DMS153 treated with DMSO at 0.1 percent for 48 hours (cell line): ENCODE measurements around the gene SFXN5.
A peak's percentile ranks its signal among the peaks of the same experiment; 100 is the strongest.
"Not testable (repeated sequence)": the region's sequence is repeated elsewhere in the genome, so short reads cannot be mapped to it uniquely, and the experiment has no call there.

ENCODE experiments used
- DNase-seq: peaks from one replicate; lab custom pipeline; 2025; ENCODE audit not compliant: unreplicated experiment; lab: John Stamatoyannopoulos, UW

SFXN5 gene

DNA sequence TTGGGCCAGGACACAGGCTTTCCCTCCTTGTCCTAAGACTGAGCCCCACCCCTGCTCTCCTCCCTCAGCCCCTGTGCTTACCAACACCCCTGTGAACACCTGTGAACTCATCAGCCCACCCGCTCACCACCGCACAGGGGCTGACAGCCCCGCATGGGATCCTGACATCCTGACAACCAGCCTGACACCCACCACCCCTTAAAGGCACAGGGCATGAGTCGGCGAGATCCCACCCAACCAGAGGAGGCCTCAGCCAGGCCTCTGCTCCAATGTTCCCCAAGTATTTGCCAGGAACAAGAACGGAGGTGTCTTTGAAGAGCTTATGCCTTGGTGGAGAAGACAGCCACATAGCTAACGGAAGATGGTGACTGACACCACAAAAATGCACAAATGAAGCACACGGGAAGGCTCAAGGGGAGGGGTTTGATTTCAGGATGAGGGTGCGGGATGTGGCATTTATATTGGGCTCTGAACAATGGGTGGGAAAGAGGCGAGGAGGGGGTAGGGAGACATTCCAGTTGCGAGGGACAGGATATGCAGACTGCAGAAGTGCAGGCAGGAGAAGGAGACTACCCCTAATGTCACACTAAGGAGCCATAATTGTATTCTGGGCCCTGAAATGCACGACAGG, 30.2 kb upstream of the SFXN5 start:
- no peak for DNase-seq

DNA sequence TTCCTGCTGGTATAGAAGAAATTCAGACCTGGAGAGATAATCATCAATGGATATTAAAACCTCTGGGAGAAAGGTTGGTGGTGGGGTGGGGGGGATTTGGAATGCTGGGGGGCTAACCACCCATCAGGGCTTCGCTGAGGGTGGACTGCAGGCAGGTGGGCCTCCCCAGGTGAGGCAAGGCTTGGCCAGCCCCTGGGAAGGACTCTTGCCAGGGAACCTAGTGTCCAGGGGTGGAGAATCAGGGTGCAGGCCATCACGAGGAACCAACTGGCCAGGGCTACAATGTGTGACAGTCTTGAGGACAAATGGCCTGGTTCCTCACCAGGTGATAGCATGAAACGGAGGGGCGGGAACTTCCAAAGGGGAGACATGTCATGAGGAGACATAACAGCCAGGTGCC, 29.4 kb upstream of the SFXN5 start:
- DNase-seq: no peak

DNA sequence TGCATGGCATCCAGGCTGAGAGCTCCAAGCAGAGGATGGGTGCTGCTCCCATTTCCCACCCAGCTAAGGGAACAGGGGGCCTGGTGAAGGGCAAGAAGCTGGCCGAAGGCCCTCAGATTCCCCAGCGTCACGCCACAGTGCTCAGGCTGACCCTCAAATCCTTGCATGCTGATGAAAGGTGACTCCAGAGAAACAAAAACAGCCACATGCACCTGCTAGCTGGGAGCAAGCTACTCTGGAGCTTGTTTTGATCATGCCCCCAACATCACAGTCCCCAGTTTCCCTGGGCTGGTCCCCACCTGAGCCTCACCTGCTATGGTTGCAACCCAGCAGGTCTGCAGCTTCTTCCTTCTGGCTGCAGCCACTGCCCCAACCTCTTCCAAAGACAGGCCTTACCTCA, 28.0 kb upstream of the SFXN5 start:
- no peak for DNase-seq

DNA sequence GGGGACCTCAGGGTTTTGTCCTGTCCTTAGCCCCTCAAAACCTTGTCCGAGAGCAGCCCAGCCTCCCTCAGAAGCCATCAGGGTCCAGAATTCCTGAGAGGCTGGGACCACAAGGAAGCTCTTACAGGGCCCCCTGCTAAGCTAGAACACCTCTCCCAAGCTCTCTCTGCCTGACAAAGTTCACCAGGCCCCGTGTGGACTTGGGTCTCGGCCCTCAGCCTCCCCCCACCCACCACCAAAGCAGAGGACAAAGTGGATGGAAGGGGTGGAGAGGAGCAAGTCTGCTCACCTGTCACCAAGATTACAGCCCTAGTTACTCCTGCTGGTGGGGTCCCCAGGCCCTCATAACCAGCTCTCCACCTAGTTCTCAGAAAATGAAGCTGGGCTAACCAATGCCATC, 24.4 kb upstream of the SFXN5 start:
- no peak for DNase-seq

DNA sequence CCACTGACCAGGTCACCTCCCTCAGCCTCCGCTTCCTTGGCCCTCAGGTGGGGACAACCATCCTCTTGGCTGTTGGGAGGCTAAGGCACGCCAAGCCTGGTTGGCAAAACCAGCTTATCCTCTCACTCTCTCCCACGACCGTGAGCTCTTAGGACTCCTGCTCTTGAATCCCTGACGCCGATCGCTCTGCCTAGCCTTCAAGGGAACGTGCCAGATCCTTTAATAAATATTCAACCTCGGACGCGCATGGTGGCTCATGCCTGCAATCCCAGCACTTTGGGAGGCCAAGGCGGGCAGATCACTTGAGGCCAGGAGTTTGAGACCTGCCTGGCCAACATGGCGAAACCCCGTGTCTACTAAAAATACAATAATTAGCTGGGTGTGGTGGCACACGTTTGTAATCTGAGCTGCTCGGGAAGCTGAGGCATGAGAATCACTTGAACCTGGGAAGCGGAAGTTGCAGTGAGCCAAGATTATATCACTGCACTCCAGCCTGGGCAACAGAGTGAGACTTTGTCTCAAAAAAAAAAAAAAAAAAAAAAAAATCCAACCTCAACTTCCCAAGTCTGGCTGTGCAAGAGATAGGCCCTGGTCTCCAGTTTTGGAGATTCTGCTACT, 22.2 kb upstream of the SFXN5 start:
- not testable (repeated sequence) for DNase-seq

DNA sequence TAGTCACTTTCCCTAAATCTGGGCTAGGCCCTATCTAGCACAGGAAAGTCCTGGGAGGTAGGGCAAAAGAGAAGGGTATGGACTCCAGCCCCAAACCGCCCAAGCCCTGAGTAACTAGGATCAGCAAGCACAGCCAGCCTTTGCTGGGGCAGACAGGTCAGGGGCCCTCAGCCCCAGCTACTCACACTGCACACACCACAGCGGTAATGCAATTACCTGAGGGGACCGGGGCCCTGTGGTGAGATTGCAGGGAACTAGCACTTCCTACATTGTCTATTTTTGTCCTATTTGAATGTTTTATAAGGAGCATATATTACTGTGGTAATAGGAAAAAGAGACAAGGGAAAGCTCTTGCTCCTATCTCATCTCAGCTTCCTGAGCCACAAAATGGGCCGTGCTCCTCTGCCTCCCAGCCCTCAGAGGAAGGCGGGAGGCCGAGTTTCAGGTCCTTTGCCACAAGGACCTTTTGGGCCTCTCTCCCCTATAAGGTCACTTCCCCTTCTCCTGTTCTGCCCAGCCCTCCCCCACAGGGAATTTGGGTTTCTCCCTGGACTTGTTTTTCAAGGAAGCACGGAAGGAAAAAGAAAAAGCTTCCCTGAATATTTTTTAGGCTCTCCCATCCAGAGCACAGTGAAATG, 20.8 kb upstream of the SFXN5 start:
- no peak for DNase-seq

DNA sequence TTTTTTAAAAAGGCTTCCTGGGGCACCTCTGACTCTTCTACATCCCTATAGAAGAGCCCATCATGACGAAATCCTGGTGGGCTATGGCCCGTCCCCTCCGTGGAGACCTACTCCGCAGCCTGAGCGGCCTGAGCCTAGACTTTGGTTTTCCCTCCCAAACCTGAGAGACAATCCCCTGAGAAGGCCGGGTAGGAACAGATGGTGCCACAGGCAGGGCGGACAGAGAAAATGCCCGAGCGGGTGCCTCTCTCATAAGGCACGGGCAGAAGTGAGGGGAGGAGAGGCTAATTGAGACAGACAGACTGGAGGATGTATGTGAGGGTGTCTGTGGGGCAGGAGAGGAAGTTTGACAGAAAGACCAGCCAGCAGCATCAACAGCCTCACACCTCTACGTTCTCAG, 20.2 kb upstream of the SFXN5 start:
- DNase-seq: no peak

DNA sequence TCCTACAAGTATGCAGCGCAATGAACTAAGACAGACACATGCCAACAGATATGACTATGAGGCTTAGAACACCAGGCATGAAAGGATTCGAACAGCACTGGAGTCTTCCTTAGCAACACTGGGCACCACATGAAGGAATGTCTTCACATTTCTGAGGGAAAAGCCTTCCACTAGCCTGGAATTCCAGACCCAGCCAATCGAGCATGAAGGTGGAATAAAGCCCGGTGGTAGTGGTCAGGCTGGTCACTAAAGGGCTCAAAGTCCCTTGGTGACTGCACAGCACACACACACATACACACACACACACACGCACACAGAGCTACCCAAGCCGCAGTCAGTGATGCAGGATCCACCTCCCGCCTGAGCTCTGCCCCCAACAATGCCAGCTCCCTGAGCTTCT, 19.7 kb upstream of the SFXN5 start:
- DNase-seq: no peak

DNA sequence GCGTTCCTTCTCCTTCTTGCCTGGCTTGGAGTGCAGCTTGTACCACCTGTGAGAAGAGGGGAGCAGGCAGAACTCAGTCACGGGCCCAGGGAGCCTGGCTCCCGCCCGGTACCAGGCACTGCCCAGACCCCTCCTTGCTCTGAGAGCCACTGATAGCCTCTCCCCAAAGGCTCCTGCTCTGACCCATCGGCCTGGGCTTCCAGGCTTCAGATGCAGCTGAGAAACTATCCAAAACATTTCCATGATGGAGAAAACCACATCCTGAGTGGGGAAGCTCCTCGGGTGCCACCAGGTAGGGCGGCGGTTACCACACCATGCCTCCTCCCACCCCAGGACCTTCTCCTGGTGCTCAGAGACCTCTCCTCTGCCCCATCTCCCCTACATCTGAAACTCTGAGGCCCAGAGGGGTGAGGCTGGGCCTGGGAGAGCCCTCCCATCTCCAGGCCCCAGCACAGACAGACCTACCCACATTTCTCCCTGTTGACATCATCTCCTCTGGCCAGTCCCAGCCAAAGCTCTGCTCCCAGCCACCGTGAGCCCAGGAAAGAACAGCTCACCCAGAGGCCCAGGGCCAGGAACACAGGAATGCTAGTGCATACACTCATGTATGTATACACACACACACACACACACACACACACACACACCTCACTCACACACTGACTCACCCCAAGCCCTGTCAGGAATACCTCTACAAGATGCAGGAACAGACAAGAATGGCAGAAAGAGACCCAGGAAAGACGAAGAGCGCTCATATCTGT, 17.9 kb upstream of the SFXN5 start:
- DNase-seq: no peak

DNA sequence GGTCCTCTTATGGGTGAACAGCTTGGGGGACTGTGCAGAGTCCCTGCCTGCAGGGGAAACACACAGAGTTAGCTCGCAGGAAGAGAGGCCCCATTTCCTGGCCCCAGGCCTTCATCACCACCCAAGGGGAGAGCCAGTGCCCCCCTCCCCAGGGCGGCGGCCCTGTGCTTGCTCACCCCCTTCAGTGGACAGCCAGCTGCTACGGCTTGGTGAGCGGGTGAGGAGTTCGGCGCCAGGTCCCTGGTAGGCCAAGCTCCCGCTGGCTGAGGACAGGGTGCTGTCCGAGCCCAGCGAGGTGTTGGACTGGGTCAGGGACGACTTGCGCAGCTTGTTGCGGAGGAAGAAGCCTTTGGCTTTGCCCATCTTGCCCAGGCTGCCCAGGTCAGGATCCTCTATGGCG, 17.2 kb upstream of the SFXN5 start:
- no peak for DNase-seq

DNA sequence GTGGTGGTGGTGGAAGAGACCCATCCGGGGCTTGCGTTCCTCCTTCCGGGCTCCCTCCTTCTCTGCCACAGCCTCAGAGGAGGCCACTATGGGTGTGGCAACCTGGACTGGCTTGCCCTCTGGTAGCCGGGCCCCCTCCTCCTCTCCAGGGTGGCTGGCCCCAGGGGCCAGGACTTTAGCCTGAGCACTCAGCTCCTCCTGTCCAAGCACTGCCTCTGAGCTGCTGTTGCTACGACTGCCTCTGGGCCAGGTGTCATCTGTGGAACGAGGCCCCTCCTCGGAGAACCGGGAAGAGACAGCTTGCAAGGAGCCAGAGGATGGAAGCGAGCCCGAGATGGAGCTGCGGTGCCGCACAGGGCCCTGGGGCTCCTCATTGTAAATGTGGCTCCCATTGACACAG, 16.7 kb upstream of the SFXN5 start:
- DNase-seq: no peak

DNA sequence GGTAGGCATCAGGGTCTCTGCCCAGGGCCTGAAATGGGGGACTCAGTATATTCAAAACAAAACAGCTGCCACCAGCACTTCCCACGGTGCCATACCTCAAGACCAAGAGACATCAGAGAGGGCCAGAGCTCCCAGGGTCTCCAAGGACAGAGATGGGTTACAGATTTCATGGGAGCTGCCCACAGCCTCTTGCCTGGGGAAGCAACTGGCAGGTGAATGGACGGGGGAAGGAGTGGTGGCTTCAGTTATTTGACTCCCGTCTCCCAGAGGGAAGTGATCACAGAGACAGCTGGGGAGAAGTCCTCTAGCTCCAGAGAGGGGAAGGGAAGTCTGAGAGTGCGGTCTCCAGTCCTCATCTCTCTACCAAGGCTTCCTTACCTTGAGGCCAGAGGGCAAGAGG, 15.8 kb upstream of the SFXN5 start:
- DNase-seq: no peak

DNA sequence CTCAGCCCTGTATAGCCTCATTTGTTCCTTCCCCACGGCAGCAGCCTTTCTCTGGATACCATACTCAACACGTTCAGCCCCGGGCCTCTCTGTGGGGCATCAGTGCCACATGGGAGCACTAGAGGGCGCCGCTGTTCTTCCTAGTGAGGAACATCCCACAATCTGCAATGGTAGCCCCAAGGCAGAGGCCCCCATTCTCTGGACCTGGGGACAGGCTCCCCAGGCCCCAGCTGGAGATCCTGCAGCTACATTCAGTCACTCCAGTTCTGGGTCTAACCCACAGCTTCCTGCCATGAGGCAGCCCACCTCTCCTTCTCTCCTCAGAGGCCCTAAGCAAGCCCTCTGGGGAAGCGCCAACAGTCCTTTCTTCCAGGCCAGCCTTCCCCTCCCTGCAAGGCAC, 14.2 kb upstream of the SFXN5 start:
- peak; percentile 37 for DNase-seq

DNA sequence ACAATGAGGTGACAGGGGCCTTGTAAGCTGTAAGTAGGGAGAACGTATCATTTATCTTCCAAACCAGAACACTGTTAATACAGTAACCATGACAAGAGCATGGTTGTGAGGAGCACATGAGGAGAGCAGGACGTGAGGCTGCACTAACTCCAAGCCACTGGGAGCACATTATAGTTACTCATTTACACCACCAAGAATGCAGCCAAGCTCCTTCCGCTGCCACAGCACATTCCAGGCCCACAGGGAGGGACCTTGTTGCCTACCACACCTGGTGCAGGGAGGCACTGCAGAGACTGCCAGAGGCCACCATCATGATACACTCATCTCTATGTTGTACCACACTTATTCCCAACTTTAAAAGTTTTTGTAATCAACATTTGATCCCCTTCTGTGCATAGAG, 13.5 kb upstream of the SFXN5 start:
- no peak for DNase-seq

DNA sequence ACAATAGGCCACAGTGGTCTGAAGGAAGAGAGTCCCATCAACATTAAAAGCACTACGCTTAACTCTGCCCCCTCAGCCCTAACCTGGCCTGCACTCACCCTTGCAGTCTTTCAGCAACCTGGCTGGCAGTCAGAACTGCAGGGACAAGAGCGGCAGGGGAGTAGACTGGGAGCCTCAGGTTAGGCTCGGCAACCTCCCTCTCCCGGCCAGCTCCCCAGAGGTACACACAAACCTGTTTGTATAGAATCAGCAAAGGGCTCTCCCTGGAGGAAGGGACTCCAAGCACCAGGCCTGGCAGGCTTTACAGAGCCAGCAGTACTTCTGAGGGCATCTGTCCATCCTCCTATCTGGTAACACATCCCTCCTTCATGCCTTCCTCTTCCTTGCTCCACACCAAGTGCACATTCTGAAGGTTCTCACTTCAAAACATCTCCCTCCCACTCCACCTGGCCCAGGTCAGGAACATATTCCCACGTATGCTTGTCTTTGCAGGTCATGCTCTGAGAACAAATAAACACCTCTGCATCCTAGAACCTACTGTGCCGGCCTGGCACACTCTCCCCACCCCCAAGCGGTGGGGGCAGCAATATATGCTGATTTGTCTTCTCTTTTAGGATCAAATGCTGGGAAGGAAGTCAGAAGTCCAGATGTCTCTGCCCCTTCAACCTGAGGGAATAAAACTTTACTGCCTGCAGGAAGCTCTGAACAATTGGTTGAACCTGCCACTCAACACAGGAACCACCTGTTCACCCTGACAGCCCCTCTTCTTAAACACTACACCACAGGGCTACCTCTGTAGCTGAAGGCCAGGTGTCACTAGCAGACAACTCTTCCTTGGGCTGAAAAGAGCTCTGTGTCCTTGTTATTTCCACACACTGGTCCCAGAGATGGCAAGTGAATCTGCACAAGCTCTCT, 12.6 kb upstream of the SFXN5 start:
- peak; percentile 18 for DNase-seq

DNA sequence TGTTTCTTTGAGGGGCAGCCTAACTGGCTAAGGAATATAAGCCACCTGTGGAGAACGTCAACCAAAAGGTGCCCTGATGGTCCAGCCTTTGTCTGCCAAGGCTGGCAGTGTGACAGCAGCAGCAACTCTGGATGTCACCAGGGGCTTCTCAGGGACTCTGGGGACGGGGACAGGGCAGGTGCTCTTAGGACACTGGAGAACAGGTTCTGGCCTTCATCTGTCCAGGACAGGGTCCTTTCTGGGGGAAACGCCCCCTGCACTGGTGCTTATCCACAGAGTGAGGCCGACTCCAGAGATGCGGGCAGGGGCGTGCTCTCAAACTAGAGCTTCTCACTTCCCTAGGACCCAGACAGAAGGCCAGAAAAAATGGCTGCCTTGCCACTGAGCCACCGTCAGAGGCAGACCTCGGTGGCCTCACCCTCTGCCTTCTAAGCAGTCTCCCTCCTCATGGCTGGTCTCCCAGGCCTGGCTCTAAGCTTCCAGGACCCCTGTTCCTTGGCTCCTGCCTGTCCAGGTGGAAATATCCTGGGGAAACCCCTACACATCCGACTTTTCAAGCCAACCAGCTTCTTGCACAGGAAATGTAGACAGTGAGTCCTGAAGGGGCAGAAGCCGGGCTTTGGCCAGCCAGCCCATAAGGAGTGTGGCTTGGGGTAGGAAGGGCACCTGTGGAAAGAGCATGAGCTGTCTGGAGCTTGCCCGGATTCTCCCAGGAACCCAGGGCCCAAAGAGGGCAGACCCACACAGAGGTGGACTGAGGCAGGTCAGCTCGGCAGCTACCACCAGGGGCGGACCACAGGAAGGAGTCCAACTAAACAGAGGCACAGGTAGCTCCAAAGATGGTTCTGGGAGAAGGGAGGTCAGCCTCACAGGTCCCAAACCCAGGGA, 11.3 kb upstream of the SFXN5 start:
- DNase-seq: no peak

DNA sequence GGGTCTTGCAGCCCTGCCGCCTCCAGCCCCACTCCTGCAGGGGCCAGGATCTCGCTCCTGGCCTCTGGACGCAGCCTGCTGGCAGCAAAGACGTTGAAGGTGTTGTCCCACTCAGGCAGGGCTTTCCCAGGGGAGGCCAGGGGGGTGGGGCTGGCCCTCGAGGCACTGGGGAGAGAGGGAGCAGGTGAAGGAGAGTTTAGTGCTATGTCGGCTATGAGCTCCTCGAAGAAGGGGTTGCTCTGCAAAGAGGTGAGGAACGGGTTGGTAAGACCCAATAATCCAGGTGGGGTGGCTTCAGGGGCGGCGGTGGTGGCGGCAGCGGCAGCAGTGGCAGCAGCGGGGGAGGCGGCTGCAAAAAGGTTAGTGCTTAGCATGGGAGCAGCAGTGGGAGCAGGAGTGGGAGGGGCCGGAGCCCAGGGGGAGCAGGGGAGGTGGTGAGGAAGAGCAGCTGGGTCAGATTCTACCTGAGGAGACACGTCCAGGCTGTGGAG, 9.7 kb upstream of the SFXN5 start:
- no peak for DNase-seq

DNA sequence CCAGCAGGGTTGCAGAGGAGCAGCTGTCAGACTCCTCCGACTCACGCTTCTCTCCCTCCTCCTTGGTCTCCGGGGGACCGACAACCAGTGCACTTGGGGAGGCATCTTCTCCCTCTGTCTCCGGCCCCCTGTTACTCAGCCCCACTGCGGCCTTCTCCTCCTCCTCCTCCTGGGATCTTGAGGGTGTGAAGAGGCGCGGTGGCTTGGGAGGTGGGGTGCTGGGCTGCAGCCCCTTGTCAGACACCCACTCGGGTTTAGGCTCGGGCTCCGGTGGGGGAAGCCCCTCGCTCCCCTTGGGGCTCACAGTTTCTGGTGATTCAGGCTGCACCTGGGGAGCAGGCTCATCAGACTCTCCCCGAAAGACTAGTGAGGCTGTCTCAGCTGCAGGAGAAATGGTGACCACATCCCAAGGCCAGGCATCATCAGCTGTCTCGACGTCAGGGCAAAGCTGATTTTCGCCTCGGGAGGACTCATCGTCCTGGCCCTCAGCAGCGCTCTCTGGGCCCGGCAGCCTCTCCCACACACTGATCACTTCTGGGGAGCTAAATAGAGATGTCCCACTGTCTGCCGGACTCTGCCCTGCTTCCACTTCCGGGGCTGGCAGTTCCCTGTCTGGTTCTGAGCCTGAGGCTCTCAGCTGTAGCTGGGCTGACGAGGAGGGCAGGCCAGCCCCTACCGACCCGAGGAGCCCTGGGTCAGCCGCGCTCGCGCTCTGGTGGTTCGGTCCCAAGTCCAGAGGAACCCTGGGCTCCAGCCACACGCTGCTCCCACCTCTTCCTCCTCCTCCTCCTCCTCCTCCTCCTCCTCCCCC, 9.0 kb upstream of the SFXN5 start:
- DNase-seq: no peak

DNA sequence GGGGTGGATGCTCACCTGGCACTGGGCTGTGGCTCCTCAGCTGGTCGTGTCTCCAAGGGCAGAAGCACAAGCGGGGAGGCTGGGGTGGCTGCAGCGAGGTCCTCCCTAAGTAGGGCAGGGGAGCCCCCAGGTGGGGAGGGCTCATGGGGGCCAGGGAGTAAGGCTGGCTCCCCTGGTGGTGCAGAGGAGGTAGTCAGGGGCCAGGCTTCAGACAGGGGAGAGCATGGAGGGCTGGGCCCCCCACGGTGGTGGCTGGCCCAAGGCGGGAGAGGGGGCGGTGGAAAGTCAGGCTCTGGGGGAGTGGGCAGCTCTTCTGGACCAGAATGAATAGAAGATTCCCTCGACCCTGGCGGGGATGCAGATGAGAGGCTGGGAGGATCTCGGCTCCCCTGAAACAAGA, 8.1 kb upstream of the SFXN5 start:
- no peak for DNase-seq
